ENCODE results near the gene TSPAN9.

GRCh38 chr12:3132636-3133404 is 55.6 kb downstream of the TSPAN9 start:
- TF ChIP-seq CTCF (IDR thresholded peaks at IDR 0.05) (no peak), POLR2A (IDR thresholded peaks at IDR 0.05) (no peak), EP300 (IDR thresholded peaks at IDR 0.05) (no peak)
